GM12865 (cell line): Measurements from ENCODE around the gene NAIF1.
A peak's percentile ranks its signal among the peaks of the same experiment; 100 is the strongest.

Experiments
- DNase-seq: peaks from one replicate; pipeline ENCODE4 v3.0.0; 2010; ENCODE audit warnings: low read depth
- H3K4me3 ChIP-seq: 2 replicates; pipeline ENCODE4 v1.5.1; 2011; ENCODE audit warnings: mild to moderate bottlenecking, low read depth, low read length, control low read depth
- CTCF ChIP-seq: IDR thresholded peaks from 2 replicates; pipeline ENCODE4 v1.5.1; 2011; ENCODE audit warnings: low read length, control low read depth, low read depth, inconsistent platforms; ENCODE audit not compliant: insufficient read depth; ENCODE audit errors: missing control alignments

NAIF1 gene

GRCh38 chr9:128070874-128071273, 3.8 kb upstream of the NAIF1 start:
- H3K4me3 ChIP-seq, result peak overlapping the region; percentile 57; the same call in 1 of the 2 replicates
- no peak for DNase-seq
- TF ChIP-seq CTCF, result no peak

- H3K4me3 ChIP-seq, result peak overlapping the region; percentile 84
- no peak for TF ChIP-seq CTCF
- DNase-seq, result no peak
Observed at GRCh38 chr9:128068386-128069205, 1.5 kb upstream of the NAIF1 start.

GRCh38 chr9:128067645-128068385, 695 bp upstream of the NAIF1 start, which contains the start of gene SLC25A25:
Gene SLC25A25 (plus strand): TSS chr9:128068232. CDS start chr9:128068320, 88 bp downstream.
- DNase-seq, result peak; percentile 100
- no peak for TF ChIP-seq CTCF
- H3K4me3 ChIP-seq, result peak within 1 kb of the TSS; percentile 84

- no peak for TF ChIP-seq CTCF
- DNase-seq, result no peak
- H3K4me3 ChIP-seq, result peak overlapping the region; percentile 77
Observed at GRCh38 chr9:128065907-128066712, 1.0 kb downstream of the NAIF1 start.

GRCh38 chr9:128062846-128063831, 4.0 kb downstream of the NAIF1 start:
- TF ChIP-seq CTCF, result no peak
- no peak for DNase-seq
- no peak overlapping the region for H3K4me3 ChIP-seq
